Esophagus squamous epithelium (tissue), 5 donors: ENCODE measurements around the gene HHIPL1. TPM values are rescaled to one million over a fixed set of nuclear protein-coding genes. Genes with fewer than 3 reads are reported as not detected.
"Not testable (repeated sequence)": the region's sequence is repeated elsewhere in the genome, so short reads cannot be mapped to it uniquely, and the experiment has no call there.

Experiments
- DNase-seq: peaks from one replicate; lab custom pipeline; 2025; lab: John Stamatoyannopoulos, UW
- H3K27ac ChIP-seq, 4 donors: fragments of 200-600 bp; sonication (generic); one replicate each; pipeline ENCODE4 v1.5.1; 2016 to 2019; ENCODE audit warnings: mild to moderate bottlenecking in 1 of 4
- H3K27me3 ChIP-seq, 4 donors: fragments of 200-600 bp; sonication (generic); 1 replicate in 3 of 4; 2 replicates in 1 of 4; pipeline versions ENCODE4 v1.5.1 to v1.6.0; 2017 to 2021; ENCODE audit warnings: antibody characterized with exemption in 1 of 4
- H3K36me3 ChIP-seq, 3 donors: fragments of 200-600 bp; sonication (generic); one replicate each; pipeline ENCODE4 v1.5.1; 2016 to 2019
- H3K4me1 ChIP-seq, 3 donors: fragments of 200-600 bp; sonication (generic); one replicate each; pipeline ENCODE4 v1.5.1; 2017 to 2019
- H3K4me3 ChIP-seq, 4 donors: fragments of 200-600 bp; sonication (generic); 1 replicate in 3 of 4; 2 replicates in 1 of 4; pipeline ENCODE4 v1.5.1; 2016 to 2019; ENCODE audit warnings: mild to moderate bottlenecking in 2 of 4, moderate library complexity in 1 of 4
- H3K9me3 ChIP-seq, 3 donors: fragments of 200-600 bp; sonication (generic); one replicate each; pipeline ENCODE4 v1.5.1; 2016 to 2019
- CTCF ChIP-seq, 6 experiments: fragments of 450-650 bp in 4 of 6; fragments of 200-600 bp in 2 of 6; sonication (generic) in 2 of 6; IDR thresholded peaks; one replicate each; pipeline ENCODE4 v1.5.1; 2016 to 2019; ENCODE audit warnings: antibody characterized with exemption in 6 of 6, mild to moderate bottlenecking in 4 of 6, moderate library complexity in 4 of 6
- POLR2A ChIP-seq, 4 donors: fragments of 450-650 bp; IDR thresholded peaks; one replicate each; pipeline ENCODE4 v1.6.1; 2017; ENCODE audit warnings: antibody characterized with exemption in 4 of 4, mild to moderate bottlenecking in 4 of 4, moderate library complexity in 3 of 4
- WGBS, 2 donors: methylation state at CpG; one replicate each; pipeline ENCODE4 v1.1.5; 2018; 5-methylcytosine and 5-hydroxymethylcytosine counted together
- intact Hi-C: fragments of 100-400 bp; cut with DNase I; formaldehyde crosslinking; loops from one replicate; pipeline ENCODE4 v1.15.0; 2022
- total RNA-seq, 4 donors: library from RNA; depleted of rRNA; stranded (reverse); fragments of >200 nt; gene quantifications; one replicate each; pipeline ENCODE4 v1.1.0, GENCODE V29; 2016
- donor health status: DM: yes; HTN: yes; CAD: no.

The HHIPL1 gene
- total RNA-seq, 4 donors from 2014 or later: 0.22 to 1.3 (median 0.59) TPM; not detected in 1

- H3K27me3 ChIP-seq: no peaks in the 10 kb centered on the region
- TF ChIP-seq CTCF (IDR thresholded peaks at IDR 0.05) (no peak), POLR2A (IDR thresholded peaks at IDR 0.05) (no peak)
- no peak for DNase-seq
- H3K27ac ChIP-seq: no peak overlapping the region
- H3K4me1 ChIP-seq: no peaks in the 10 kb centered on the region
- H3K36me3 ChIP-seq: no peaks in the 10 kb centered on the region
- 70 to 79% methylated on average over 9 to 10 of the region's 10 CpGs for WGBS, 2 donors
- intact Hi-C loops: no loop called here
- no peak overlapping the region for H3K4me3 ChIP-seq
- no peaks in the 10 kb centered on the region for H3K9me3 ChIP-seq
Observed at GRCh38 chr14:99634443-99634842, 10.5 kb upstream of the HHIPL1 start.

- WGBS, 2 donors: 71 to 86% methylated on average over 4 to 6 of the region's 8 CpGs
- H3K27ac ChIP-seq: no peak overlapping the region
- TF ChIP-seq CTCF (IDR thresholded peaks at IDR 0.05): no peak
- TF ChIP-seq POLR2A (IDR thresholded peaks at IDR 0.05): no peak
- no peaks in the 10 kb centered on the region for H3K27me3 ChIP-seq
- H3K36me3 ChIP-seq: no peaks in the 10 kb centered on the region
- no peaks in the 10 kb centered on the region for H3K4me1 ChIP-seq
- H3K9me3 ChIP-seq: no peaks in the 10 kb centered on the region
- DNase-seq: no peak
- intact Hi-C loops: no loop called here
- no peak overlapping the region for H3K4me3 ChIP-seq
Observed at GRCh38 chr14:99635116-99635515, 9.8 kb upstream of the HHIPL1 start.

GRCh38 chr14:99636487-99636886 lies 8.4 kb upstream of the HHIPL1 start:
- Histone ChIP-seq H3K4me3 (no peak overlapping the region), H3K27me3 (no peaks in the 10 kb centered on the region), H3K27ac (no peak overlapping the region), H3K36me3 (no peaks in the 10 kb centered on the region), H3K4me1 (no peaks in the 10 kb centered on the region), H3K9me3 (no peaks in the 10 kb centered on the region)
- TF ChIP-seq CTCF (IDR thresholded peaks at IDR 0.05) (no peak), POLR2A (IDR thresholded peaks at IDR 0.05) (no peak)
- 63 to 74% methylated on average over 4 to 5 of the region's 5 CpGs for WGBS, 2 donors
- intact Hi-C loops: no loop called here
- DNase-seq: no peak

- H3K4me3 ChIP-seq: no peak overlapping the region
- H3K9me3 ChIP-seq: no peaks in the 10 kb centered on the region
- H3K36me3 ChIP-seq: no peaks in the 10 kb centered on the region
- WGBS, 2 donors: 72 to 85% methylated on average over 5 to 7 of the region's 7 CpGs
- H3K4me1 ChIP-seq: no peaks in the 10 kb centered on the region
- TF ChIP-seq POLR2A (IDR thresholded peaks at IDR 0.05) (no peak), CTCF (IDR thresholded peaks at IDR 0.05) (no peak)
- DNase-seq: no peak
- no peak overlapping the region for H3K27ac ChIP-seq
- intact Hi-C loops: no loop called here
- H3K27me3 ChIP-seq: no peaks in the 10 kb centered on the region
Observed at GRCh38 chr14:99637624-99638023, 7.3 kb upstream of the HHIPL1 start.

GRCh38 chr14:99642771-99643170 lies 2.2 kb upstream of the HHIPL1 start:
- H3K27ac ChIP-seq, DNase-seq, intact Hi-C loops, H3K9me3 ChIP-seq, H3K4me3 ChIP-seq, H3K36me3 ChIP-seq: not testable (repeated sequence)
- whole genome bisulfite sequencing, 2 donors: 95 to 98% methylated on average over 5 of the region's 5 CpGs
- H3K4me1 ChIP-seq: peaks cover 0 to 20% (median 0%) of the 10 kb centered on the region in 3 donors
- peaks cover 0 to 38% (median 0%) of the 10 kb centered on the region in 4 donors for H3K27me3 ChIP-seq

GRCh38 chr14:99643343-99643742 lies 1.6 kb upstream of the HHIPL1 start:
- H3K9me3 ChIP-seq: no peaks in the 10 kb centered on the region
- H3K36me3 ChIP-seq: no peaks in the 10 kb centered on the region
- 54 to 68% methylated on average over 5 to 6 of the region's 6 CpGs for WGBS, 2 donors
- peaks cover 0 to 20% (median 0%) of the 10 kb centered on the region in 3 donors for H3K4me1 ChIP-seq
- intact Hi-C loops: no loop called here
- no peak for DNase-seq
- no peak overlapping the region for H3K27ac ChIP-seq
- no peak overlapping the region for H3K4me3 ChIP-seq
- peaks cover 0 to 40% (median 0%) of the 10 kb centered on the region in 4 donors for H3K27me3 ChIP-seq
- no peak for TF ChIP-seq CTCF (IDR thresholded peaks at IDR 0.05)
- TF ChIP-seq POLR2A (IDR thresholded peaks at IDR 0.05): no peak
